DND-41 (cell line): ENCODE measurements around the gene GLRX2.

Experiments used
- ATAC-seq: fragments of 200-7000 bp; cut with Tn5 transposase; 3 replicates; pipeline ENCODE4 v1.9.1; 2021; ENCODE audit warnings: low read depth; ENCODE audit not compliant: insufficient read depth
- DNase-seq: peaks from one replicate; pipeline ENCODE4 v3.0.0-alpha.2; 2020
- H2AFZ ChIP-seq: 2 replicates; pipeline ENCODE4 v1.6.0; 2012; ENCODE audit warnings: low read depth, low read length
- H3K27ac ChIP-seq: 2 replicates; pipeline ENCODE4 v1.5.1; 2012; ENCODE audit warnings: low read length, inconsistent platforms
- H3K27me3 ChIP-seq: fragments of 200-600 bp; sonication (generic); 2 replicates; pipeline ENCODE4 v1.6.0; 2012; ENCODE audit warnings: low read length, mild to moderate bottlenecking, inconsistent platforms; ENCODE audit not compliant: insufficient read depth, poor library complexity
- H3K36me3 ChIP-seq: 2 replicates; pipeline ENCODE4 v1.5.1; 2012; ENCODE audit warnings: low read length, inconsistent platforms; ENCODE audit not compliant: insufficient read depth
- H3K4me1 ChIP-seq: 2 replicates; pipeline ENCODE4 v1.5.1; 2012; ENCODE audit warnings: mild to moderate bottlenecking, low read length; ENCODE audit not compliant: insufficient read depth
- H3K4me2 ChIP-seq: 2 replicates; pipeline ENCODE4 v1.6.0; 2012; ENCODE audit warnings: mild to moderate bottlenecking, moderate library complexity, low read length, inconsistent platforms; ENCODE audit not compliant: insufficient read depth
- H3K4me3 ChIP-seq, 2 experiments: fragments of 200-600 bp in 1 of 2; shearing (Covaris generic) in 1 of 2; 2 replicates each; pipeline ENCODE4 v1.5.1; 2012 to 2016; ENCODE audit warnings: inconsistent platforms in 2 of 2, low read length in 2 of 2, mild to moderate bottlenecking in 2 of 2, low read depth in 1 of 2, moderate library complexity in 1 of 2
- H3K79me2 ChIP-seq: 2 replicates; pipeline ENCODE4 v1.6.0; 2012; ENCODE audit warnings: low read length, inconsistent platforms; ENCODE audit not compliant: insufficient read depth
- H3K9ac ChIP-seq: 2 replicates; pipeline ENCODE4 v1.6.0; 2012; ENCODE audit warnings: low read depth, mild to moderate bottlenecking, inconsistent platforms, low read length, moderate library complexity
- H3K9me3 ChIP-seq: 2 replicates; pipeline ENCODE4 v1.5.1; 2012; ENCODE audit warnings: low read length, moderate library complexity, mild to moderate bottlenecking, inconsistent platforms; ENCODE audit not compliant: insufficient read depth, severe bottlenecking
- H4K20me1 ChIP-seq: 2 replicates; pipeline ENCODE4 v1.6.0; 2012; ENCODE audit warnings: low read length; ENCODE audit not compliant: insufficient read depth
- CTCF ChIP-seq: IDR thresholded peaks from 2 replicates; pipeline ENCODE4 v1.5.1; 2012; ENCODE audit warnings: borderline replicate concordance, low read length, moderate library complexity, mild to moderate bottlenecking; ENCODE audit not compliant: poor library complexity, severe bottlenecking; ENCODE audit errors: extremely low read depth
- EZH2 ChIP-seq: IDR thresholded peaks from 3 replicates; pipeline ENCODE4 v1.6.1; 2012; ENCODE audit warnings: borderline replicate concordance, low read depth, mild to moderate bottlenecking, moderate library complexity, low read length, inconsistent platforms; ENCODE audit not compliant: severe bottlenecking

The GLRX2 gene

DNA sequence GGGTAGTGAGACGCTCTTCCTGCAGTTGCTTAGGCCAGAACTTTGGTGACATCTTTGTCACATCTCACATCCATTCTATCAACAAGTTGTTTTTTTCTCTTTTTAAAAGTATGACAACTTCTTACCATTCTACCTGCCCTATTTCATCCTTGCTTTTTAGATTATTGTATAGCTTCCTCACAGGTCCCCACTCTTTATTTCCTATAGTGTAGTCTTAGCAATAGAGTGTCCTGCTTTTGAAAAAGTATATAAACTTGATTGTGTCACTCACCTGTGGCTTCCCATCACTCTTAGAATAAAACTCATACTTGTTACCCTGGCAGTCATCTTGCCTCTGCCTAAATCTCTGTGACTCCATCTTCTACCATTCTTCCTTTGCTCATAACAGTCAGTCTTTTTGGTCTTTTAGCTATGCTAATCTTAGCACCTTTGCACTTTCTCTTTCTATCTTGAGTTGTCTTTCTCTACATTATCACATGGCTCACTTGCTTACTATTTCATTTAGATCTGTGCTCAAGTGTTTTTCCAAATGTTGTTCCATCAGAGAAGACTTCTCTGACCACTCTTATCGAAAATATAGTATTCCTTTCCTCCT, 26.1 kb upstream of the GLRX2 start:
- H2AFZ ChIP-seq = no peak overlapping the region
- H3K9me3 ChIP-seq = no peaks in the 10 kb centered on the region
- H3K36me3 ChIP-seq = peaks cover 72% of the 10 kb centered on the region
- no peak for DNase-seq
- no peak for ATAC-seq
- H3K79me2 ChIP-seq = peaks cover 82% of the 10 kb centered on the region
- H3K9ac ChIP-seq = no peak overlapping the region
- no peak overlapping the region for H3K4me2 ChIP-seq
- H3K4me1 ChIP-seq = 0 out of 2 replicates have a peak, but pooled peaks cover 5% of the 10 kb centered on the region
- H4K20me1 ChIP-seq = peaks cover 4% of the 10 kb centered on the region; the same call in 1 of the 2 replicates
- no peak overlapping the region for H3K4me3 ChIP-seq
- H3K27ac ChIP-seq = no peak overlapping the region
- H3K27me3 ChIP-seq = no peaks in the 10 kb centered on the region
- TF ChIP-seq EZH2 = no peak
- TF ChIP-seq CTCF = no peak

DNA sequence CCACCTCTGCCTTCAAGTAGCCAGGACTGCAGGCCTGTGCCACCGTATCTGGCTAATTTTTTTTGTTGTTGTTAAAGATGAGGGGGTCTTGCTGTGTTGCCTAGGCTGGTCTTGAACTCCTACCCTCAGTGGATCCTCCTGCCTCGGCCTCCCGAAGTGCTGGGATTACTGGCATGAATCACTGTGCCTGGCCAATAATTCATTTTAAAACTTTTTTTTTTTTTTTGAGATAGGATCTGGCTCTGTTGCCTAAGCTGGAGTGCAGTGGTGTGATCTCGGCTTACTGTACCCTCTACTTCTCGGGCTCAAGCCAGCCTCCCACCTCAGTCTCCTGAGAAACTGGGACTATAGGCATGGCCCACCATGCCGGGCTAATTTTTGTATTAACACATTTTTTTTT, 20.2 kb upstream of the GLRX2 start:
- Histone ChIP-seq H3K4me1 (peaks cover 46% of the 10 kb centered on the region), H3K27ac (no peak overlapping the region), H3K79me2 (peaks cover 82% of the 10 kb centered on the region), H4K20me1 (peaks cover 12% of the 10 kb centered on the region; the same call in 1 of the 2 replicates), H3K27me3 (peaks cover 2% of the 10 kb centered on the region), H3K4me3 (peak overlapping the region in 1 of 2 experiments; percentile 15; a peak in 1 of 4 replicates), H3K9ac (0 out of 2 replicates have a peak overlapping the region, but pooled peaks have one; percentile 9), H3K9me3 (no peaks in the 10 kb centered on the region), H3K36me3 (peaks cover 49% of the 10 kb centered on the region), H3K4me2 (peak overlapping the region; percentile 89), H2AFZ (no peak overlapping the region)
- TF ChIP-seq CTCF (no peak), EZH2 (no peak)
- no peak for DNase-seq
- ATAC-seq = no peak

DNA sequence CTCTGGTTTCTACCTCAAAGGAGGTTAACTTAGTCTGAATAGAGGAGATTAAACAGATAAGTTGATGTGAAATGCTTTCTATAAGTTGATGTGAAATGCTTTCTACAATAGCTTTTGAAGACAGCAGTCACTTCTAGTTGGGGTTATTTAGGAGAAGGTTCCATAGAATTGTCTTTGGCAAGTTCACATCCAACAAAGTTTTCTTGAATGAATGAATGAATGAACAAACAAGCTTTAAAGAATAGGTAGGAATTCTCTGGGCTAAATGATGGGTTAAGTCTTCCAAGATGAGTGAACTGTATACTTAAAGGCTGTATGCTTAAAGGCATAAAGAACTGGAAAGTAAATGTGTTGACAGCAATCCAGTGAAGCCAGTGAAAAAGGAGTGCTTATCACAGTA, 18.5 kb upstream of the GLRX2 start:
- H2AFZ ChIP-seq = no peak overlapping the region
- DNase-seq (no peak), ATAC-seq (no peak)
- TF ChIP-seq CTCF (no peak), EZH2 (no peak)
- peak overlapping the region in 1 of 2 experiments; percentile 78; a peak in 3 of 4 replicates for H3K4me3 ChIP-seq
- H3K4me1 ChIP-seq = peaks cover 47% of the 10 kb centered on the region
- no peak overlapping the region; the same call in 1 of the 2 replicates for H3K27ac ChIP-seq
- peaks cover 34% of the 10 kb centered on the region for H3K36me3 ChIP-seq
- peak overlapping the region; percentile 78 for H3K9ac ChIP-seq
- H3K4me2 ChIP-seq = peak overlapping the region; percentile 89
- peaks cover 12% of the 10 kb centered on the region; the same call in 1 of the 2 replicates for H4K20me1 ChIP-seq
- H3K27me3 ChIP-seq = peaks cover 4% of the 10 kb centered on the region
- no peaks in the 10 kb centered on the region for H3K9me3 ChIP-seq
- H3K79me2 ChIP-seq = peaks cover 67% of the 10 kb centered on the region
